ENCODE measurements around the gene BTLA. TPM values are rescaled to one million over a fixed set of nuclear protein-coding genes. Genes with fewer than 3 reads are reported as not detected.

BTLA gene
- total and polyA plus RNA-seq, 2 of the 13 experiments (the other 11 are each of a cell fraction or from before 2014, with no cell fraction given) = not detected

DNA sequence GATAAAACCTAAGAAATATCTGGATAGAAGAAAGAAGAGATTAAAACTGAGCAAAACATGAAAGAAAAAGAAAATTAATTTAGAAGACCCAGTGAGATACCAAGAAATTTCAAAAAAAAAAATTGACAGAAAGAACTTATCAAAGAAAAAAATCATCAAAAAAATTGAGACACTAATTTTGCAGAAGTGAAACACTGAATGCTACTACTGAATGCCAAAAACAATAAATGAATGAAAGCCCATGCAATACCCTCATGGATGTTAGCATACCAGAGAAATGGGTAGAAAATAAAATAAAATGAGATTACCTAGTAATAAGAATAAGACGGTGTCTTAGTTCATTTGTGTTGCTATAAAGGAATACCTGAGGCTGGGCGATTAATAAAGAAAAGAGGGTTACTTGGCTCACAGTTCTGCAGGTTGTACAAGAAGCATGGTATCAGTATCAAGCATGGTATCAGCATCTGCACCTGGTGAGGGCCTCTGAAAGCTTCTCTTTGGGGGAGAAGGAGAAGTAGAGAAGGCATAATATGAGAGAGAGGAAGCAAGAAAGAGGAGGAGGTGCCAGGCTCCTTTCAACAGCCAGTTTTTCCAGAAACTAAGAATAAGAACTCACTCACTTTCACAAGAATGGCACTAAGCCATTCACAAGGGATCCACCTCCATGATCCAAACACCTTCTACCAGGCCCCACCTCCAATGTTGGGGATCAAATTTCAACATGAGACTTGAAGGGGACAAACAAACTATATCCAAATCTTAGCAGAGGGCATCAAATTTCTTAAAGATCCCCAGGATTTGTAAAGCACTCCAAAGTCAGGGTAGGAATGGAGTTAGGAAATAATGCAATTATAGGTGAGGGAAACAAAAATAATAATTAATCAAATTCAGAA is 73.2 kb downstream of the BTLA start:
- no peak for ATAC-seq
- no peak for FAIRE-seq
- Histone ChIP-seq H3K27me3 (ENCODE audit: control insufficient read depth in 1 of 2, insufficient read depth in 2 of 2, low read length in 2 of 2) (no peaks in the 10 kb centered on the region), H4K20me1 (ENCODE audit: insufficient read depth, low read length) (no peaks in the 10 kb centered on the region), H3K9me3 (ENCODE audit: low read length) (no peaks in the 10 kb centered on the region), H3K36me3 (replicated peaks in 1 of 2; ENCODE audit: control insufficient read depth in 1 of 2, insufficient read depth in 2 of 2, low read length in 2 of 2) (no peaks in the 10 kb centered on the region), H3K4me1 (ENCODE audit: insufficient read depth, low read length) (no peaks in the 10 kb centered on the region), H3K27ac (ENCODE audit: extremely low read length, insufficient read depth, low read length) (no peak overlapping the region), H3K79me2 (ENCODE audit: insufficient read depth, low read length) (no peaks in the 10 kb centered on the region), H3K4me3 (replicated peaks in 1 of 3; ENCODE audit: insufficient read depth in 1 of 3, low read depth in 2 of 3, low read length in 3 of 3) (no peak overlapping the region), H3K9ac (ENCODE audit: insufficient read depth, low read depth, low read length) (no peak overlapping the region), H2AFZ (ENCODE audit: low read length) (no peak overlapping the region), H3K4me2 (ENCODE audit: low read depth, low read length) (no peak overlapping the region)
- BruUV-seq (replicated peaks) = no TSS peak
- intact Hi-C loops (cut with micrococcal nuclease; ENCODE audit: unreplicated experiment) = no loop called here
- CTCF ChIA-PET (ENCODE audit: low intra/inter-chr PET ratio, low total read pairs) = no interaction called here
- POLR2A ChIA-PET = no interaction called here
- in situ Hi-C loops (cut with HindIII; ENCODE audit: extremely low pct_ligation_motif_present, low pct_unique_long_range_greater_than_20kb) = no loop called here
- TF ChIP-seq CHD2 (IDR thresholded peaks at IDR 0.05; ENCODE audit: low read depth, low read length) (no peak), ZFAT (CRISPR knock-in tag; conservative IDR thresholded peaks at IDR 0.05) (no peak), SP2 (CRISPR knock-in tag; IDR thresholded peaks at IDR 0.05) (no peak), JDP2 (CRISPR knock-in tag; IDR thresholded peaks at IDR 0.05; ENCODE audit: borderline replicate concordance) (no peak), ZFP1 (CRISPR knock-in tag; IDR thresholded peaks at IDR 0.05) (no peak), MLLT10 (CRISPR knock-in tag; IDR thresholded peaks at IDR 0.05) (no peak), ZNF124 (CRISPR knock-in tag; IDR thresholded peaks at IDR 0.05) (no peak), ZNF790 (CRISPR knock-in tag; IDR thresholded peaks at IDR 0.05; ENCODE audit: borderline replicate concordance) (no peak), SNRNP70 (IDR thresholded peaks at IDR 0.05; ENCODE audit: low read depth, low read length) (no peak), HNRNPL (IDR thresholded peaks at IDR 0.05; ENCODE audit: low read depth, low read length) (no peak), ASH2L (IDR thresholded peaks at IDR 0.05; ENCODE audit: insufficient read length, low read depth, low read length) (no peak), FOSL1 (CRISPR knock-in tag; IDR thresholded peaks at IDR 0.05; ENCODE audit: borderline replicate concordance) (no peak), RAD51 (IDR thresholded peaks at IDR 0.05; ENCODE audit: borderline replicate concordance) (no peak), ZNF333 (CRISPR knock-in tag; IDR thresholded peaks at IDR 0.05; ENCODE audit: borderline replicate concordance) (no peak), RCOR2 (CRISPR knock-in tag; IDR thresholded peaks at IDR 0.05) (no peak), CCAR2 (optimal IDR thresholded peaks at IDR 0.05; ENCODE audit: low read depth, low read length) (no peak), DPF2 (CRISPR knock-in tag; IDR thresholded peaks at IDR 0.05; ENCODE audit: borderline replicate concordance, low read depth) (no peak), POLR2AphosphoS2 (IDR thresholded peaks at IDR 0.05; ENCODE audit: low read depth, low read length) (no peak)
- TF ChIP-seq, protein P1, sequence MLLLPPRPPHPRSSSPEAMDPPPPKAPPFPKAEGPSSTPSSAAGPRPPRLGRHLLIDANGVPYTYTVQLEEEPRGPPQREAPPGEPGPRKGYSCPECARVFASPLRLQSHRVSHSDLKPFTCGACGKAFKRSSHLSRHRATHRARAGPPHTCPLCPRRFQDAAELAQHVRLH (CRISPR knock-in tag; IDR thresholded peaks at IDR 0.05; ENCODE audit: borderline replicate concordance, low read depth) = no peak
- TF ChIP-seq, protein P2, sequence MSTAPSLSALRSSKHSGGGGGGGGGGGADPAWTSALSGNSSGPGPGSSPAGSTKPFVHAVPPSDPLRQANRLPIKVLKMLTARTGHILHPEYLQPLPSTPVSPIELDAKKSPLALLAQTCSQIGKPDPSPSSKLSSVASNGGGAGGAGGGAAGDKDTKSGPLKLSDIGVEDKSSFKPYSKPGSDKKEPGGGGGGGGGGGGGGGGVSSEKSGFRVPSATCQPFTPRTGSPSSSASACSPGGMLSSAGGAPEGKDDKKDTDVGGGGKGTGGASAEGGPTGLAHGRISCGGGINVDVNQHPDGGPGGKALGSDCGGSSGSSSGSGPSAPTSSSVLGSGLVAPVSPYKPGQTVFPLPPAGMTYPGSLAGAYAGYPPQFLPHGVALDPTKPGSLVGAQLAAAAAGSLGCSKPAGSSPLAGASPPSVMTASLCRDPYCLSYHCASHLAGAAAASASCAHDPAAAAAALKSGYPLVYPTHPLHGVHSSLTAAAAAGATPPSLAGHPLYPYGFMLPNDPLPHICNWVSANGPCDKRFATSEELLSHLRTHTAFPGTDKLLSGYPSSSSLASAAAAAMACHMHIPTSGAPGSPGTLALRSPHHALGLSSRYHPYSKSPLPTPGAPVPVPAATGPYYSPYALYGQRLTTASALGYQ (CRISPR knock-in tag; IDR thresholded peaks at IDR 0.05) = no peak
- WGBS (ENCODE audit: low lambda C conversion rate) = 1% methylated on average over 2 of the region's 2 CpGs
- DNase-seq (ENCODE audit: low spot score) = no peak

Measured in HepG2 (cell line).